GM19025 (cell line): ENCODE data around the gene ZNF654.
"Not testable (repeated sequence)": the region's sequence is repeated elsewhere in the genome, so short reads cannot be mapped to it uniquely, and the experiment has no call there.

ENCODE experiments used
- ATAC-seq: cut with Tn5 transposase; IDR thresholded peaks from one replicate; pipeline ENCODE4 v1.9.1; 2021; ENCODE audit warnings: mild to moderate bottlenecking, low read depth, moderate library complexity; ENCODE audit not compliant: unreplicated experiment

Gene ZNF654

DNA sequence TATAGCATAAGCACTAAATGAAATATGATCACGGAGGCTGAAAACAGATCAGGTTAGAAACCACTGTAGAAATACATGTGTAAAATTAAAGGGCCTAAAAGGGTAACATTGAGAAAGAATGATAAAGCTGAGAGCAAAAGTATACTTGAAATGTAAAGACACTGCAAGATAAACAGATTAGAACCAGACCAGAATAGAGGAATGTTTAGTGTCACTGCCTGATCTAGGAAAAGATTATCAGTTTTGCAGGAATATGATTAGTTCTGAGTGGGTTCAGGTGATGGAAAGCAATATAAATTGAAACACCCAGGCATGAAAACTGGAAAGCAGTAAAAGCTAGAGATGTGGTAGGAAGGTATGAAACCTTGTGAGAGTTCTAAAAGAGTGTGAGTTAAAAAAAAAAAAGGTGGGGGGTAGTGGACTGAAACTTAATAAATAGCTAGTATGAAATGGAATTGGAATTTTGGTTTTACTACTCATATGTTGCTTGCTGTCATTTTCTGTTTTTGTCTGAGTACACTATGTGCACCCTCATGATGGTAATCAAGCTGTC lies 74.7 kb downstream of the ZNF654 start:
- no peak for ATAC-seq

DNA sequence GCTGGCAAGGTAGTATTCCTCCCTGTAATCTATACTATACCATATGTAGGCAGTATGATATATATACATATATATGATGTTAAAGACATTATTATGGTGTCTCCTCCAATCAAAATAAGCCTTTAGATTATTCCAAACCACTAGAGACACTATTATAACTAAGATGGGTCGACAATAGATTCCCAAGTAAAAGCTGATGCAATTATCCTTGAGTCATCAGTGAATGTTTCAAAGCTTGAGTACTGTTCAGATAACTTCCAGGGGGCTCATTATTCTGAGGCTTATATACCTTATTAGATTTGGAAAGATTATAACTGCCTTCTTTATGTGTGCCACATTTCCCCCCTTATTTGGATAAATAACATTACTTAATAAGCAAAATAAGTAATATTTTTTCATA lies 78.8 kb downstream of the ZNF654 start:
- ATAC-seq: no peak

DNA sequence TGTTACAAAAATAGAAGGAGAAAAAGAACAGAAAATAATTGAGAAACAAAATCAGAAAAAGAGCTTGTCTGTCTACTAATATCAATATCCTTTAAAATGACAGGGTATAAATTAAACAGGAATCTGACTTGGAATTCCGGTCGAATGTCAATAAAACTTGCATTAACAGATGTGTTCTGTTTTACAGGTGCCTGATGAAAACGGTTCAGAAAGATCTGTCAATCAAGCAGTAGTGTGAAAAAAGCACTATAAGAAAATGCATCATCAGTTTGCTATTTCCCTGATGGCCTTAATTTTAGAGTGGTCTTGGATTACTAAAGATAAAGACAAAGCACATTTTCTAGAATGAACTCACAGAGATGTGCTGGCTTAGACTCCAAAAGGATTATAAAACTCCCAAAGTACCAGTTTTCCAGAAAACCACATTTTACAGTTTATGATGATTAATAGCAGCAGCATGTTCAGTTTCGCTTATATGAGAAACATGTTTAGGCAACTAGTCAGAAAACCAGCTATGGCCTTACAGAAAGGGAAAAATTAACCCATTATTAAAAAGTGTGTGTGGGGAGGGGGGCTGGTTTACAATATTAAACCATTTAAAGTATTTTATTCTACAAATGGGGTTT lies 82.5 kb downstream of the ZNF654 start:
- peak; percentile 23 for ATAC-seq

DNA sequence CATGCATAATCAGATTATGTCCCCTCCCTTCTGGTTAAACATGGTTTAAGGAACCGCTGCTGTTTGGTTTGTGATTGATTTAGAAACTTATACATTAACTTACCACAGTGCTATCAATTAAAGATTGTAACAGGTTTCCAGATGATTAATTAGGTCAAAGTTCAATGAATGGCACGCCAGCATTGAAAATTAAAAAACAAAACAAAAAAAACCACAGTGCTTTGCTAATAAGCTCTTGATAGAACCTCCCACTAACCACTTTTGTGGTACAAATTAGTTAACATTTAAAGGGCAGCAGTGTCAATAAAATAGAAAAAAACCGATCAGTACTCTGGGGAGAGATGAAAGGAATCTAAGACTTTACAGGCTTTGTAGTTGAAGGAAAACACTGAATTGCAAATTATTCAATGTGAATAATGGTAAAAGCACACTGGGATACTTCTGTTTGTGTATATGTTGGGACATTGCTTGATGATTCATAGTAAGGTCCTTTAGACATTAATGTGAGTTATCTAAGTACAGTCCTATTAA lies 83.1 kb downstream of the ZNF654 start:
- peak; percentile 55 for ATAC-seq

DNA sequence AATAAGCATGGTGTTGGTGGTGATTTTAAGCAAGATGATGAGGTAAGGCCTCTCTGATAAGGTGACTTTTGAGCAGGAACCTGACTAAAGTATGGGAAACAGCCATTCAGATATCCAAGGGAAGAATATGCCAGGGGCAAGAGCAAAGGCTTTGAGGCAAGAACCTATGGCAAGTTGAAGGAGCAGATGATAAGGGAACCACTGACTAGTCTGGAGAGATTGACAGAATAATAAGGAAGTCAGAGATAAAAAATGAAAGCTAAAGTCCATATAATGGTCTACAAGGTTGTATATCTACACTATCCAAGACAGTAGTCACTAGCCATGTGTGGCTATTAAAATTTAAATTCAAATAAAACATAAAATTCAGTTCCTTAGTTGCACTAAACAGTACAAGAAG lies 88.2 kb downstream of the ZNF654 start:
- no peak for ATAC-seq

- ATAC-seq: no peak
Observed at GRCh38 chr3:88148651-88149050, 89.6 kb downstream of the ZNF654 start.

GRCh38 chr3:88149101-88149508 lies 90.0 kb downstream of the ZNF654 start:
- peak; percentile 6 for ATAC-seq

DNA sequence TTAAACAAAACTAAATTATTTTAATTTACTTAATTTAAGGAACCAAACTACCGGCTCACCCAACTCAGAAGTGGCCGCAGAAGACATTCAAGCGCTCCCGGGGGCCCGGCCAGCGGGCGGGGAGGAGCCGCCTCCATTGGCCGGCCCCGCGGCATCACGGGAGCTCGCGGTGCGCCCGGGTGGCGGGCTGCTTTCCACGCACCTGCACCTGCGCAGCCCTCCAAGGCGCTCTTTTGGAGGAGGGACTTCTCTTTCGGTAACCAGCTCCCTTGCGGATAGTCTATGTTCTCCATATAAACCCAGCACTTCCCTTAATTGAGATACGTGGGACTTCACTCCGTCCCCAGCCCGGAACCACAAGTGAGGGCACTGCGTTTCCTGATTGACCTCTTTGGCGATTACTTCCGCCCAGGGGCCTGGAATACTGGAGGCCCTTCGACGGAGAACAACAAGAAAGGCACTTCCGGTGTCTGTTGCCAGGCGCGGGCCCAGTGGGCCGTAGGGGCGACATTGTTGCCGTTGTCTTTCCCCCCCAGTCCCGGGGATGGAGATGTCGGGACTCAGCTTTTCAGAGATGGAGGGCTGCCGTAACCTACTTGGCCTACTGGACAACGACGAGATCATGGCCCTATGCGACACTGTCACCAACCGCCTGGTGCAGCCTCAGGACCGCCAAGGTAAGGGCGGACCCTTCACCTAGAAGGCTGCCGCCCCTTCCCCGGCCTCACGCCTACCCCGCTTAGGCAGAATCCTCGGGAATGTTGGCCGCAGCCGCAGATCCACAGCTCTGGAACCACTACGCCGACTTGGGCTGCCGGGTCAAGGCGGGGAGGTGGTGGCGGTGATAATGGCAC lies 90.7 kb downstream of the ZNF654 start, which contains the start of gene C3orf38:
Gene C3orf38, plus strand, starts transcription at position 451 of the 854 bp plus-strand sequence. Its CDS starts 94 bp downstream, at position 545.
- ATAC-seq: peak; percentile 84

- ATAC-seq: no peak
Observed at GRCh38 chr3:88150371-88150770, 91.3 kb downstream of the ZNF654 start.

- ATAC-seq: no peak
Observed at GRCh38 chr3:88150806-88151205, 91.8 kb downstream of the ZNF654 start.

DNA sequence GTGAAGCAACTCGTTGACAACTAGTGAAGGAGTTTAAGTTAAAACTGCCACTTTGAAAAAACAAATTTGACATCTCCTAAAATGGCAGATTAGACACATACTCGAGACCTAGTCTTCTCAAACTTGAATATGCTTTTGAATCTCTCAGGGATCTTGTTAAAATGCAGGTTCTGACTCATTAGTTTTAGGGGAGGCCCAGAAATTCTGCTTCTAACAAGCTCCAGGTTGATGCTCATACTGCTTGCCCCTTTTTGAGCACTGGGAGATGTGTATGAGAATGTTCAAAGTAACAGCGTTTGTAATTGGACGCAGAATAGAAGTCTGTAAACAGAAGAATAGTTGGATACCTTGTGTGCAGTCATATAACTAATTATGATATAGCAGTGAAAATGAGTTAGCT lies 92.3 kb downstream of the ZNF654 start:
- ATAC-seq: no peak

DNA sequence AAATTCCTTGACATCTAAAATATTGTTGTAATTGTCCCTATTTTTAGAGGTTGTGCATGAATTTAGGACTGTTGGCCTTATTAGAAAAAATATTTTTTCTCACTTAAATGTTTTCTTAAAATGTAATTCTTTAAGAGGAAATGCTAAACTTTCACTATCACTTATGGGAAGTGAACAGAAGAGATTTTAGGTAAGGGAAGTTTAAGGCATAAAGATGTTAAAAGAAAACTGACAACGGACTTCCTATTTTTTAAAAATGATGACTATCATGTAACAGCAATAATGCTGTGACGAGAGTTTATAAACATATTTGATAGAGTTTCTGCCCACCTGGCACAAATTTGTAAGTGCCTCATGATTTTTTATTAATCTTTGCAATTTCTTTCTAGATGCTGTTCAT lies 93.8 kb downstream of the ZNF654 start:
- ATAC-seq: no peak

- no peak for ATAC-seq
Observed at GRCh38 chr3:88166419-88166971, 107.4 kb downstream of the ZNF654 start.

DNA sequence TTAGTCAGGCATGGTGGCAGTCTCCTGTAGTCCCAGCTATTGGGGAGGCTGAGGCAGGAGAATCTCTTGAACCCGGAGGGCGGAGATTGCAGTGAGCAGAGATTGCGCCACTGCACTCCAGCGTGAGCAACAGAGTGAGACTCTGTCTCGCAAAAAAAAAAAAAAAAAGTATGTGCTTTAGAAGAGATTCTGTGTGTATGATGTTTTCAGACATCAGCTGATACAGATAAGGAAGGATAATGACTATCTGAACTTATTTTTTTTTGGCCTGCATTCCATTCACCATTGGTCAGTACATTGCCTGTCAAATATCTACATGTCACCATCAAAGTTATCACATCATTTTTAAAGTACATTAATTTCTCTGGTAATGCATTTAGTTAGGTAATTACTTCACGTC lies 108.1 kb downstream of the ZNF654 start:
- ATAC-seq: no peak

- no peak for ATAC-seq
Observed at GRCh38 chr3:88167704-88168103, 108.6 kb downstream of the ZNF654 start.

DNA sequence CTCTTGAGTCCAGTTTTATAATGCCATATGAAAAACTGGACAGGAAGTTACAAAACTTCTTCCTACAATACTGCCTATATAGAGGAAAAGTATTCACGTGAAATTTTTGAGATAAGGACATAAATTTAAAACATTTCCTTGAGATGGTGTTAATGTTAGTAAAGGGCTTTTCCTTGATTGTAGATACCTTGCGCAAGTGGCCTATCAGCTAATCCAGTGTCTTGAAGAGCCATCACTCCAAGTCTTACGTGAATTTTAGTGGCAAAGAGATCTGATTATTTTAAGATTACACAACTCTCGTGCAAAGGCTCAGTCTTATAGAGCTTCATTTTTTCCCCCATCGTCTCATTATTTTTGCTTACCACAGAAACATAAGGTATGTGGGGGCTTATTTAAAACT lies 109.1 kb downstream of the ZNF654 start:
- no peak for ATAC-seq

- peak; percentile 75 for ATAC-seq
Observed at GRCh38 chr3:88180398-88180999, 121.4 kb downstream of the ZNF654 start.

GRCh38 chr3:88182165-88182918 lies 123.3 kb downstream of the ZNF654 start:
- not testable (repeated sequence) for ATAC-seq

DNA sequence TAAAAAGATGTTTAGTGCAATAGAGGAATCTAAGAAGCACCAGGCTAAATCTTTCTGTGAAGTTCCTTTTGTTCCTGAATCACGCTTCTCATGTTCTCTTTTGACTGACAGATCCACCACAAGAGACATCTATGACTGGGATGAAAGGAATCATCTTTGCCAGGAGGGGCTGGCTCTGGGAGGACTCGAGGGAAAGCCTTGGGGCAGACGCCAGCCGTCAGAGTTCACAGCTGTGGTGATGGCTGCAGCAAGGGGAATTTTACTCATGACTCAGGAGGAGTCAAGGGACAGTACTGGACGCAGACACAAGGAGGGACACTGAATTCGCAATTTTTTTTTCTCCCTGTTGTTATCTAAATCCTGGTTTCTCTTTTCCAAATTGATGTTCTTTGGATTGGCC lies 129.4 kb downstream of the ZNF654 start:
- ATAC-seq: no peak

DNA sequence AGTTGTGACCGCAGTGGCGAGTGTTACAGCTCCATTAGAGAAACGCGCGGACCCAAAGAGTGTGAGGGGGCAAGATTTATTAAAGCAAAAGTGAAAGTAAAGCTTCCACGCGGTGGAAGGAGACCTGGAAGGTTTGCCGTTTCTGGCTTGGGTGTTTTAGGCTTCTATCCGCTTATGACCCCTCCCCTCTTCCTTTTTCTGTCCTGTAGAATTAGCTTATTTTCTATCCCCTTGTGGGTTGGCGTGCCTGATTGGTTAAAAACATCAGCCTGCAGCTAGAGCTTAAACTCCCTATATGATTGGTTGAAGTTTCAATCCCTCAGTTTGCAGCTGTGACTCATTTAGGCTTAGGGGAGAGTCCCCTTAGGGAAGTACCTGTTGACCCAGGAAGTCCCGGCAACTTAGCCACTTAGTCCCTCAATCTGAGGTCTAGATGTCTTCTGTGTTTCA lies 130.3 kb downstream of the ZNF654 start:
- peak; percentile 97 for ATAC-seq
